NCI-H226 (cell line): ENCODE measurements around the gene POLG2.
"Not testable (repeated sequence)": the region's sequence is repeated elsewhere in the genome, so short reads cannot be mapped to it uniquely, and the experiment has no call there.

ENCODE experiments used
- DNase-seq: peaks from one replicate; pipeline ENCODE4 v3.0.0-alpha.2; 2015

Gene POLG2

GRCh38 chr17:64439521-64439920, 57.3 kb downstream of the POLG2 start:
- not testable (repeated sequence) for DNase-seq

GRCh38 chr17:64437944-64438525, 58.8 kb downstream of the POLG2 start:
- DNase-seq: no peak

GRCh38 chr17:64431534-64431933, 65.3 kb downstream of the POLG2 start:
- no peak for DNase-seq

- not testable (repeated sequence) for DNase-seq
Measured at GRCh38 chr17:64430036-64430435, 66.8 kb downstream of the POLG2 start.

GRCh38 chr17:64428406-64428805, 68.4 kb downstream of the POLG2 start:
- DNase-seq: no peak
